IMR-90 (cell line): ENCODE results near the gene ADAMTS14. TPM values are rescaled to one million over a fixed set of nuclear protein-coding genes. Genes with fewer than 3 reads are reported as not detected.

Experiments
- ATAC-seq: fragments of 200-7000 bp; cut with Tn5 transposase; 2 replicates; pipeline ENCODE4 v1.9.1; 2020; ENCODE audit warnings: low read depth, mild to moderate bottlenecking, moderate library complexity
- BruUV-seq: library from RNA; stranded (reverse); fragments of 400-500 nt; replicated peaks from 2 replicates; lab custom pipeline; 2021; lab: Mats Ljungman, UMichigan
- CTCF ChIA-PET: fragments of 300-600 bp; formaldehyde crosslinking; extraction: SDS; loops from one replicate; lab custom pipeline; 2021; ENCODE audit warnings: antibody characterized with exemption; lab: Yijun Ruan, JAX
- POLR2A ChIA-PET: fragments of 300-600 bp; sonication (Branson Sonifier 250); formaldehyde crosslinking; loops from one replicate; lab custom pipeline; 2022; ENCODE audit warnings: antibody characterized with exemption; ENCODE audit not compliant: unreplicated experiment; lab: Charles Lee
- DNase-seq: peaks from one replicate; pipeline ENCODE4 v3.0.0; 2013
- H2AFZ ChIP-seq: replicated peaks from 2 replicates; pipeline ENCODE3; 2013; ENCODE audit warnings: low read length, mild to moderate bottlenecking; ENCODE audit not compliant: poor library complexity
- H2AK5ac ChIP-seq: 2 replicates; pipeline ENCODE4 v1.6.1; 2013; ENCODE audit warnings: low read depth, low read length, inconsistent platforms
- H2AK9ac ChIP-seq: replicated peaks from 2 replicates; pipeline ENCODE3; 2013; ENCODE audit warnings: mild to moderate bottlenecking, low read depth, low read length, moderate library complexity; ENCODE audit not compliant: poor library complexity
- H2BK120ac ChIP-seq: 2 replicates; pipeline ENCODE4 v1.6.1; 2013; ENCODE audit warnings: low read depth, low read length, inconsistent platforms
- H2BK15ac ChIP-seq: 3 replicates; pipeline ENCODE4 v1.6.1; 2013; ENCODE audit warnings: low read depth, low read length, inconsistent platforms
- H2BK20ac ChIP-seq: 2 replicates; pipeline ENCODE4 v1.6.1; 2013; ENCODE audit warnings: low read depth, mild to moderate bottlenecking, inconsistent platforms, low read length, moderate library complexity
- H2BK5ac ChIP-seq: 2 replicates; pipeline ENCODE4 v1.6.1; 2013; ENCODE audit warnings: mild to moderate bottlenecking, low read depth, low read length, inconsistent platforms; ENCODE audit not compliant: poor library complexity, severe bottlenecking
- H3K14ac ChIP-seq: replicated peaks from 2 replicates; pipeline ENCODE4 v1.6.1; 2013; ENCODE audit warnings: low read depth, low read length, inconsistent platforms
- H3K18ac ChIP-seq: 2 replicates; pipeline ENCODE4 v1.6.1; 2013; ENCODE audit warnings: low read depth, low read length, control low read depth
- H3K23ac ChIP-seq: 2 replicates; pipeline ENCODE4 v1.6.1; 2013; ENCODE audit warnings: low read depth, low read length, inconsistent platforms
- H3K27ac ChIP-seq: 2 replicates; pipeline ENCODE4 v1.5.1; 2013; ENCODE audit warnings: mild to moderate bottlenecking, control low read depth, low read length; ENCODE audit not compliant: insufficient read depth
- H3K27me3 ChIP-seq: 2 replicates; pipeline ENCODE4 v1.6.1; 2013; ENCODE audit warnings: low read length; ENCODE audit not compliant: control insufficient read depth, insufficient read depth
- H3K36me3 ChIP-seq: 2 replicates; pipeline ENCODE4 v1.6.1; 2013; ENCODE audit warnings: low read length, mixed read lengths; ENCODE audit not compliant: control insufficient read depth, insufficient read depth
- H3K4ac ChIP-seq: 2 replicates; pipeline ENCODE4 v1.6.1; 2013; ENCODE audit warnings: low read depth, low read length, inconsistent platforms
- H3K4me1 ChIP-seq: 2 replicates; pipeline ENCODE4 v1.6.1; 2013; ENCODE audit warnings: low read length, mixed read lengths; ENCODE audit not compliant: control insufficient read depth, insufficient read depth
- H3K4me2 ChIP-seq: 2 replicates; pipeline ENCODE4 v1.6.1; 2013; ENCODE audit warnings: low read depth, mild to moderate bottlenecking, control low read depth, low read length, moderate library complexity
- H3K4me3 ChIP-seq: 2 replicates; pipeline ENCODE4 v1.5.1; 2013; ENCODE audit warnings: low read depth, mild to moderate bottlenecking, control low read depth, low read length, moderate library complexity; ENCODE audit not compliant: insufficient read depth
- H3K56ac ChIP-seq: 2 replicates; pipeline ENCODE4 v1.6.1; 2013; ENCODE audit warnings: low read length, inconsistent platforms; ENCODE audit not compliant: insufficient read depth; ENCODE audit errors: extremely low read depth
- H3K79me1 ChIP-seq, 2 experiments: 2 replicates each; pipeline ENCODE4 v1.6.1; 2013; ENCODE audit warnings: low read length in 2 of 2, inconsistent platforms in 1 of 2, low read depth in 1 of 2
- H3K9ac ChIP-seq: 2 replicates; pipeline ENCODE4 v1.6.1; 2013; ENCODE audit warnings: low read depth, low read length, control low read depth
- H3K9me1 ChIP-seq: 2 replicates; pipeline ENCODE4 v1.6.1; 2013; ENCODE audit warnings: low read length, inconsistent platforms; ENCODE audit not compliant: insufficient read depth
- H3K9me3 ChIP-seq: 2 replicates; pipeline ENCODE4 v1.6.1; 2013; ENCODE audit warnings: low read length; ENCODE audit not compliant: control insufficient read depth, insufficient read depth
- H4K20me1 ChIP-seq: 2 replicates; pipeline ENCODE4 v1.6.1; 2013; ENCODE audit warnings: low read length, inconsistent platforms; ENCODE audit not compliant: insufficient read depth
- H4K5ac ChIP-seq: 2 replicates; pipeline ENCODE4 v1.6.1; 2013; ENCODE audit warnings: mild to moderate bottlenecking, low read depth, low read length, control low read depth
- H4K8ac ChIP-seq, 2 experiments: 2 replicates each; pipeline ENCODE4 v1.6.1; 2013; ENCODE audit warnings: low read depth in 2 of 2, low read length in 2 of 2, control low read depth in 1 of 2, inconsistent platforms in 1 of 2
- H4K91ac ChIP-seq: 2 replicates; pipeline ENCODE4 v1.6.1; 2013; ENCODE audit warnings: low read depth, low read length, inconsistent platforms; ENCODE audit not compliant: insufficient read depth
- BHLHE40 ChIP-seq: fragments of 150-350 bp; IDR thresholded peaks from 2 replicates; pipeline ENCODE4 v1.6.1; 2016; ENCODE audit warnings: mild to moderate bottlenecking, low read depth, low read length
- CEBPB ChIP-seq: IDR thresholded peaks from 2 replicates; pipeline ENCODE4 v1.6.1; 2012; ENCODE audit warnings: low read depth, low read length, improper control_type of control experiment
- CHD1 ChIP-seq: IDR thresholded peaks from 2 replicates; pipeline ENCODE4 v1.6.1; 2012; ENCODE audit warnings: low read depth, low read length, improper control_type of control experiment
- CTCF ChIP-seq: conservative IDR thresholded peaks from 2 replicates; pipeline ENCODE4 v1.5.1; 2012; ENCODE audit warnings: mild to moderate bottlenecking, low read depth, low read length, improper control_type of control experiment
- FOS ChIP-seq: fragments of 150-350 bp; IDR thresholded peaks from 2 replicates; pipeline ENCODE4 v1.6.1; 2016; ENCODE audit warnings: low read depth, low read length
- MAFK ChIP-seq: IDR thresholded peaks from 2 replicates; pipeline ENCODE4 v1.6.1; 2012; ENCODE audit warnings: low read depth, low read length, improper control_type of control experiment
- MAZ ChIP-seq: IDR thresholded peaks from 2 replicates; pipeline ENCODE4 v1.6.1; 2012; ENCODE audit warnings: low read depth, mild to moderate bottlenecking, low read length, improper control_type of control experiment, moderate library complexity, borderline replicate concordance
- MXI1 ChIP-seq: IDR thresholded peaks from 2 replicates; pipeline ENCODE4 v1.6.1; 2012; ENCODE audit warnings: low read depth, mild to moderate bottlenecking, low read length, moderate library complexity, borderline replicate concordance
- NFE2L2 ChIP-seq: fragments of 150-350 bp; IDR thresholded peaks from 2 replicates; pipeline ENCODE4 v1.6.1; 2016; ENCODE audit warnings: low read depth, mild to moderate bottlenecking, low read length
- POLR2A ChIP-seq: IDR thresholded peaks from 2 replicates; pipeline ENCODE4 v1.6.1; 2012; ENCODE audit warnings: mild to moderate bottlenecking, low read depth, low read length
- RAD21 ChIP-seq: IDR thresholded peaks from 2 replicates; pipeline ENCODE4 v1.6.1; 2012; ENCODE audit warnings: low read length, improper control_type of control experiment
- RCOR1 ChIP-seq: IDR thresholded peaks from 2 replicates; pipeline ENCODE4 v1.6.1; 2012; ENCODE audit warnings: mild to moderate bottlenecking, low read length, improper control_type of control experiment; ENCODE audit not compliant: insufficient replicate concordance
- RFX5 ChIP-seq: IDR thresholded peaks from 2 replicates; pipeline ENCODE4 v1.8.0; 2012; ENCODE audit warnings: low read depth, mild to moderate bottlenecking, low read length, moderate library complexity
- SMC3 ChIP-seq: fragments of 150-350 bp; IDR thresholded peaks from 2 replicates; pipeline ENCODE4 v1.6.1; 2016; ENCODE audit warnings: low read depth, mild to moderate bottlenecking, antibody characterized with exemption, low read length, moderate library complexity
- WGBS, 2 experiments: methylation state at CpG; one replicate each; pipeline versions ENCODE4 v1.1.5 to v1.1.7; 2013; ENCODE audit warnings: missing lambda C conversion rate in 2 of 2; ENCODE audit not compliant: insufficient read length in 1 of 2; ENCODE audit errors: extremely low coverage in 2 of 2; 5-methylcytosine and 5-hydroxymethylcytosine counted together
- dilution Hi-C: fragments of 300-500 bp; cut with HindIII; formaldehyde crosslinking; loops from one replicate; pipeline ENCODE4 v1.14.3; 2018; ENCODE audit warnings: low sequenced_read_pairs; ENCODE audit not compliant: unreplicated experiment
- in situ Hi-C: fragments of 300-500 bp; cut with MboI; formaldehyde crosslinking; loops from 3 replicates; pipeline ENCODE4 v1.14.3; 2019; ENCODE audit warnings: low sequenced_read_pairs, inconsistent platforms, mixed read lengths
- intact Hi-C: fragments of 100-400 bp; cut with micrococcal nuclease; formaldehyde crosslinking; loops from 2 replicates; pipeline ENCODE4 v1.10.0; 2022
- polyA plus RNA-seq, 3 experiments: library from polyadenylated mRNA; depleted of rRNA; stranded (reverse); fragments of >200 nt; gene quantifications; 2 replicates each; pipeline ENCODE4 v1.2.3, GENCODE V29; 2012; ENCODE audit warnings: low replicate concordance in 1 of 3
- total RNA-seq: library from RNA; depleted of rRNA; stranded (reverse); fragments of >200 nt; gene quantifications from 2 replicates; pipeline ENCODE4 v1.2.3, GENCODE V29; 2012
- TF ChIP-seq, protein P1 (sequence below): fragments of 150-350 bp; IDR thresholded peaks from 2 replicates; pipeline ENCODE4 v1.6.1; 2016; ENCODE audit warnings: low read depth, mild to moderate bottlenecking, low read length, moderate library complexity, borderline replicate concordance
- TF ChIP-seq, protein P2 (sequence below): fragments of 150-350 bp; IDR thresholded peaks from 2 replicates; pipeline ENCODE4 v1.6.1; 2017; ENCODE audit warnings: mild to moderate bottlenecking, antibody characterized with exemption, low read length, low read depth

ADAMTS14 gene
- total and polyA plus RNA-seq, 2 of the 4 experiments (the other 2 are of a cell fraction) = under 0.01 to 0.31 TPM

- Histone ChIP-seq H3K4ac (no peak overlapping the region), H3K18ac (no peak overlapping the region), H4K5ac (no peak overlapping the region), H3K9me3 (no peaks in the 10 kb centered on the region), H3K36me3 (no peaks in the 10 kb centered on the region), H4K8ac (no peak overlapping the region), H2BK20ac (no peak overlapping the region), H3K23ac (no peak overlapping the region), H2BK120ac (no peak overlapping the region), H3K4me1 (peaks cover 2% of the 10 kb centered on the region; the same call in 1 of the 2 replicates), H2BK5ac (no peak overlapping the region), H3K14ac (no peak overlapping the region), H3K79me1 (no peaks in the 10 kb centered on the region), H4K20me1 (no peaks in the 10 kb centered on the region), H3K27ac (no peak overlapping the region), H2AK9ac (no peak overlapping the region), H3K4me2 (no peak overlapping the region), H3K9ac (no peak overlapping the region), H4K91ac (no peak overlapping the region), H3K9me1 (no peaks in the 10 kb centered on the region), H2AK5ac (no peak overlapping the region), H2AFZ (no peak overlapping the region), H3K27me3 (peaks cover 8% of the 10 kb centered on the region), H3K56ac (no peak overlapping the region), H2BK15ac (no peak overlapping the region), H3K4me3 (no peak overlapping the region)
- 11% methylated on average over 1 of the region's 2 CpGs; no CpG with 5 or more reads in 1 of the 2 experiments for WGBS, 2 experiments
- ATAC-seq = no peak
- dilution Hi-C loops = no loop called here
- ChIA-PET CTCF (interaction anchor here (1.0 kb wide), 1 partner anchor 10 kb away, joined by 3 read pairs; no protein-coding TSS in a partner anchor), POLR2A (no interaction called here)
- no peak for DNase-seq
- TF ChIP-seq RCOR1 = no peak
- no peak for TF ChIP-seq NFE2L2
- no peak for TF ChIP-seq FOS
- no peak for TF ChIP-seq MXI1
- no peak for TF ChIP-seq CTCF
- no peak for TF ChIP-seq CEBPB
- TF ChIP-seq RFX5 = no peak
- TF ChIP-seq SMC3 = no peak
- no peak for TF ChIP-seq BHLHE40
- TF ChIP-seq MAFK = no peak
- TF ChIP-seq CHD1 = no peak
- TF ChIP-seq, protein P1, sequence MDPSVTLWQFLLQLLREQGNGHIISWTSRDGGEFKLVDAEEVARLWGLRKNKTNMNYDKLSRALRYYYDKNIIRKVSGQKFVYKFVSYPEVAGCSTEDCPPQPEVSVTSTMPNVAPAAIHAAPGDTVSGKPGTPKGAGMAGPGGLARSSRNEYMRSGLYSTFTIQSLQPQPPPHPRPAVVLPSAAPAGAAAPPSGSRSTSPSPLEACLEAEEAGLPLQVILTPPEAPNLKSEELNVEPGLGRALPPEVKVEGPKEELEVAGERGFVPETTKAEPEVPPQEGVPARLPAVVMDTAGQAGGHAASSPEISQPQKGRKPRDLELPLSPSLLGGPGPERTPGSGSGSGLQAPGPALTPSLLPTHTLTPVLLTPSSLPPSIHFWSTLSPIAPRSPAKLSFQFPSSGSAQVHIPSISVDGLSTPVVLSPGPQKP = no peak
- TF ChIP-seq RAD21 = no peak
- no peak for TF ChIP-seq MAZ
- no peak for TF ChIP-seq POLR2A
- TF ChIP-seq, protein P2, sequence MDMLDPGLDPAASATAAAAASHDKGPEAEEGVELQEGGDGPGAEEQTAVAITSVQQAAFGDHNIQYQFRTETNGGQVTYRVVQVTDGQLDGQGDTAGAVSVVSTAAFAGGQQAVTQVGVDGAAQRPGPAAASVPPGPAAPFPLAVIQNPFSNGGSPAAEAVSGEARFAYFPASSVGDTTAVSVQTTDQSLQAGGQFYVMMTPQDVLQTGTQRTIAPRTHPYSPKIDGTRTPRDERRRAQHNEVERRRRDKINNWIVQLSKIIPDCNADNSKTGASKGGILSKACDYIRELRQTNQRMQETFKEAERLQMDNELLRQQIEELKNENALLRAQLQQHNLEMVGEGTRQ = no peak
- intact Hi-C loops = no loop called here
- in situ Hi-C loops = no loop called here
- BruUV-seq = no TSS peak
These were observed 58.6 kb downstream of the ADAMTS14 start for GRCh38 chr10:70730955-70731354.
